SK-N-SH treated with all-trans-retinoic acid at 6 μM for 48 hours (cell line): ENCODE measurements around the gene AP1S1.
A peak's percentile ranks its signal among the peaks of the same experiment; 100 is the strongest.

Experiments used
- ATAC-seq: fragments of 200-7000 bp; cut with Tn5 transposase; 3 replicates; pipeline ENCODE4 v1.9.1; 2020; ENCODE audit warnings: mild to moderate bottlenecking, moderate library complexity
- BACH2 ChIP-seq: fragments of 250-450 bp; sonication (Bioruptor Pico); IDR thresholded peaks from 2 replicates; pipeline ENCODE4 v1.9.0; 2021; ENCODE audit warnings: mild to moderate bottlenecking, borderline replicate concordance
- CSDC2 ChIP-seq: fragments of 250-450 bp; sonication (Bioruptor Pico); IDR thresholded peaks from 2 replicates; pipeline ENCODE4 v1.5.0; 2020; ENCODE audit warnings: mild to moderate bottlenecking, moderate library complexity
- ISL1 ChIP-seq: fragments of 250-450 bp; sonication (Bioruptor Pico); IDR thresholded peaks from 2 replicates; pipeline ENCODE4 v2.1.2; 2022; ENCODE audit warnings: mild to moderate bottlenecking, moderate library complexity
- OSR1 ChIP-seq: fragments of 250-450 bp; sonication (Bioruptor Pico); IDR thresholded peaks from 2 replicates; pipeline ENCODE4 v1.8.0; 2022; ENCODE audit warnings: moderate library complexity, mild to moderate bottlenecking, inconsistent platforms
- RARB ChIP-seq: fragments of 250-450 bp; sonication (Bioruptor Pico); IDR thresholded peaks from 2 replicates; pipeline ENCODE4 v1.8.0; 2021; ENCODE audit warnings: mild to moderate bottlenecking, moderate library complexity
- SNAI2 ChIP-seq: fragments of 250-450 bp; sonication (Bioruptor Pico); IDR thresholded peaks from 2 replicates; pipeline ENCODE4 v1.5.0; 2020; ENCODE audit warnings: mild to moderate bottlenecking, moderate library complexity
- TCF4 ChIP-seq: fragments of 250-450 bp; sonication (Bioruptor Pico); IDR thresholded peaks from 2 replicates; pipeline ENCODE4 v1.8.0; 2021; ENCODE audit warnings: mild to moderate bottlenecking, moderate library complexity, borderline replicate concordance
- TOX ChIP-seq: fragments of 250-450 bp; sonication (Bioruptor Pico); IDR thresholded peaks from 2 replicates; pipeline ENCODE4 v1.8.0; 2021; ENCODE audit warnings: mild to moderate bottlenecking, moderate library complexity, borderline replicate concordance
- ZC3H10 ChIP-seq: fragments of 250-450 bp; sonication (Bioruptor Pico); IDR thresholded peaks from 2 replicates; pipeline ENCODE4 v1.5.1; 2021; ENCODE audit warnings: mild to moderate bottlenecking, moderate library complexity
- ZFP3 ChIP-seq: fragments of 250-450 bp; sonication (Bioruptor Pico); IDR thresholded peaks from 2 replicates; pipeline ENCODE4 v1.5.0; 2020; ENCODE audit warnings: mild to moderate bottlenecking, moderate library complexity
- ZFP30 ChIP-seq: fragments of 450-650 bp; formaldehyde crosslinking; IDR thresholded peaks from 2 replicates; pipeline ENCODE4 v1.5.0; 2022; ENCODE audit warnings: mild to moderate bottlenecking, moderate library complexity
- ZNF565 ChIP-seq: fragments of 450-650 bp; formaldehyde crosslinking; conservative IDR thresholded peaks from 2 replicates; pipeline ENCODE4 v1.5.0; 2020; ENCODE audit warnings: low read depth, mild to moderate bottlenecking, moderate library complexity
- ZNF8 ChIP-seq: fragments of 450-650 bp; formaldehyde crosslinking; IDR thresholded peaks from 2 replicates; pipeline ENCODE4 v1.5.0; 2020; ENCODE audit warnings: mild to moderate bottlenecking, moderate library complexity
- TF ChIP-seq, protein P1 (sequence below): fragments of 250-450 bp; sonication (Bioruptor Pico); IDR thresholded peaks from 2 replicates; pipeline ENCODE4 v1.8.0; 2020; ENCODE audit warnings: mild to moderate bottlenecking, moderate library complexity, borderline replicate concordance
- TF ChIP-seq, protein P2 (sequence below): fragments of 250-450 bp; sonication (Bioruptor Pico); IDR thresholded peaks from 2 replicates; pipeline ENCODE4 v1.5.0; 2020; ENCODE audit warnings: mild to moderate bottlenecking, moderate library complexity
- TF ChIP-seq, protein P3 (sequence below): fragments of 250-450 bp; sonication (Bioruptor Pico); IDR thresholded peaks from 2 replicates; pipeline ENCODE4 v1.5.1; 2020; ENCODE audit warnings: low read depth, mild to moderate bottlenecking, moderate library complexity
- TF ChIP-seq, protein P4 (sequence below): fragments of 250-450 bp; sonication (Bioruptor Pico); IDR thresholded peaks from 2 replicates; pipeline ENCODE4 v1.5.1; 2021; ENCODE audit warnings: mild to moderate bottlenecking, moderate library complexity
- TF ChIP-seq, protein P5 (sequence below): fragments of 250-450 bp; sonication (Bioruptor Pico); IDR thresholded peaks from 2 replicates; pipeline ENCODE4 v1.8.0; 2021; ENCODE audit warnings: low read depth, mild to moderate bottlenecking, moderate library complexity, borderline replicate concordance

AP1S1 gene

DNA sequence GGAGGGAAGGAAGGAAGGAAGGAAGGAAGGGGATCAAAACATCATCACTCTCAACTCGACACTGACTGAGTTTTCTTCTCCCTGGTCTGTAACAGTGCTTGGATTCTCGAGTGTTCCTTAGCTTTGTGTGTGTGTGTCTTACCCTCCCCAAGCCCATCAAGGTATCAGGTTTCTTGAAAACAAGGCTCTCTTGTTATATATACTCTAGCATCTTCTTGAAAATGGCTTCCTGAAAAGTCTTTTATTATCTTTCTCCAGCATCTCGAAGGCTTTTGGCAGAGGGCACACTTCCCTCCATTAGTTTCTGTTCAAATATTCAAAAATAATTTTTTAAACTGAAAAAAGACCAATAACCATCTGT lies 14.0 kb upstream of the AP1S1 start:
- ATAC-seq, result peak; percentile 7
- TF ChIP-seq ISL1 (CRISPR knock-in tag) (no peak), ZNF8 (CRISPR knock-in tag) (no peak), CSDC2 (CRISPR knock-in tag) (no peak), TCF4 (CRISPR knock-in tag) (no peak), ZFP3 (CRISPR knock-in tag) (no peak)
- TF ChIP-seq, protein P1, sequence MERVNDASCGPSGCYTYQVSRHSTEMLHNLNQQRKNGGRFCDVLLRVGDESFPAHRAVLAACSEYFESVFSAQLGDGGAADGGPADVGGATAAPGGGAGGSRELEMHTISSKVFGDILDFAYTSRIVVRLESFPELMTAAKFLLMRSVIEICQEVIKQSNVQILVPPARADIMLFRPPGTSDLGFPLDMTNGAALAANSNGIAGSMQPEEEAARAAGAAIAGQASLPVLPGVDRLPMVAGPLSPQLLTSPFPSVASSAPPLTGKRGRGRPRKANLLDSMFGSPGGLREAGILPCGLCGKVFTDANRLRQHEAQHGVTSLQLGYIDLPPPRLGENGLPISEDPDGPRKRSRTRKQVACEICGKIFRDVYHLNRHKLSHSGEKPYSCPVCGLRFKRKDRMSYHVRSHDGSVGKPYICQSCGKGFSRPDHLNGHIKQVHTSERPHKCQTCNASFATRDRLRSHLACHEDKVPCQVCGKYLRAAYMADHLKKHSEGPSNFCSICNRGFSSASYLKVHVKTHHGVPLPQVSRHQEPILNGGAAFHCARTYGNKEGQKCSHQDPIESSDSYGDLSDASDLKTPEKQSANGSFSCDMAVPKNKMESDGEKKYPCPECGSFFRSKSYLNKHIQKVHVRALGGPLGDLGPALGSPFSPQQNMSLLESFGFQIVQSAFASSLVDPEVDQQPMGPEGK, result no peak

DNA sequence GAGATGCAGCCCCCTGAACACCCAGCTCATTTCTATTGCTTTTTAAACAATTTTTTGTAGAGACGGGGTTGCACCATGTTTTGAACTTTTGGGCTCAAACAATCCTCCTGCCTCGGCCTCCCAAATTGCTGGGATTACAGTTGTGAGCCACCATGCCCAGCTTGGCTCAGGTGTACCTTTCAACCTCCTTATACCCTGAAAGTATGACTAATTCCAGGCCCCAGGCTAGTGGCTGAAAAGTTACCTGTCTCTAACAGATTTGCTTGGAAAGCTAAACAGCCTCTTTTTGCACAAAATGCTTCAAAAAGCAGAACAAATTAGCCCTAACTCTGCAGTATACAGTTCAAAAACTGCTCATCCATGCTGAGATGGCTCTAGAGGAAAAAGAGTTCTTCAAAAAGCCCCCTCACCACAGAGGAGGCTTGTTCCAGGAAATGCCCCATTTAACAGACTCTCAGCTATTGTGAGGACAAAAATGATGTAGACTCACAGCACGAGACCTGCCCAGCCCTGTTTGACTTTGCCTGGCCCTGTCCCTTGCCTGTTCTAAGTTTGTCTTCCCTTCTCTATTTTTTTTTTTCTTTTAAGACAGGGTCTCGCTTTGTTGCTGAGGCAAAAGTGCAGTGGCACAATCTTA lies 13.4 kb upstream of the AP1S1 start:
- no peak for TF ChIP-seq TOX (CRISPR knock-in tag)
- TF ChIP-seq ZFP3 (CRISPR knock-in tag), result no peak
- TF ChIP-seq OSR1 (CRISPR knock-in tag), result no peak
- TF ChIP-seq CSDC2 (CRISPR knock-in tag), result no peak
- TF ChIP-seq, protein P1, result no peak
- TF ChIP-seq ZFP30 (CRISPR knock-in tag), result no peak
- TF ChIP-seq, protein P2, sequence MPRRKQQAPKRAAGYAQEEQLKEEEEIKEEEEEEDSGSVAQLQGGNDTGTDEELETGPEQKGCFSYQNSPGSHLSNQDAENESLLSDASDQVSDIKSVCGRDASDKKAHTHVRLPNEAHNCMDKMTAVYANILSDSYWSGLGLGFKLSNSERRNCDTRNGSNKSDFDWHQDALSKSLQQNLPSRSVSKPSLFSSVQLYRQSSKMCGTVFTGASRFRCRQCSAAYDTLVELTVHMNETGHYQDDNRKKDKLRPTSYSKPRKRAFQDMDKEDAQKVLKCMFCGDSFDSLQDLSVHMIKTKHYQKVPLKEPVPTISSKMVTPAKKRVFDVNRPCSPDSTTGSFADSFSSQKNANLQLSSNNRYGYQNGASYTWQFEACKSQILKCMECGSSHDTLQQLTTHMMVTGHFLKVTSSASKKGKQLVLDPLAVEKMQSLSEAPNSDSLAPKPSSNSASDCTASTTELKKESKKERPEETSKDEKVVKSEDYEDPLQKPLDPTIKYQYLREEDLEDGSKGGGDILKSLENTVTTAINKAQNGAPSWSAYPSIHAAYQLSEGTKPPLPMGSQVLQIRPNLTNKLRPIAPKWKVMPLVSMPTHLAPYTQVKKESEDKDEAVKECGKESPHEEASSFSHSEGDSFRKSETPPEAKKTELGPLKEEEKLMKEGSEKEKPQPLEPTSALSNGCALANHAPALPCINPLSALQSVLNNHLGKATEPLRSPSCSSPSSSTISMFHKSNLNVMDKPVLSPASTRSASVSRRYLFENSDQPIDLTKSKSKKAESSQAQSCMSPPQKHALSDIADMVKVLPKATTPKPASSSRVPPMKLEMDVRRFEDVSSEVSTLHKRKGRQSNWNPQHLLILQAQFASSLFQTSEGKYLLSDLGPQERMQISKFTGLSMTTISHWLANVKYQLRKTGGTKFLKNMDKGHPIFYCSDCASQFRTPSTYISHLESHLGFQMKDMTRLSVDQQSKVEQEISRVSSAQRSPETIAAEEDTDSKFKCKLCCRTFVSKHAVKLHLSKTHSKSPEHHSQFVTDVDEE, result no peak
- TF ChIP-seq ZNF8 (CRISPR knock-in tag), result no peak
- TF ChIP-seq, protein P3, sequence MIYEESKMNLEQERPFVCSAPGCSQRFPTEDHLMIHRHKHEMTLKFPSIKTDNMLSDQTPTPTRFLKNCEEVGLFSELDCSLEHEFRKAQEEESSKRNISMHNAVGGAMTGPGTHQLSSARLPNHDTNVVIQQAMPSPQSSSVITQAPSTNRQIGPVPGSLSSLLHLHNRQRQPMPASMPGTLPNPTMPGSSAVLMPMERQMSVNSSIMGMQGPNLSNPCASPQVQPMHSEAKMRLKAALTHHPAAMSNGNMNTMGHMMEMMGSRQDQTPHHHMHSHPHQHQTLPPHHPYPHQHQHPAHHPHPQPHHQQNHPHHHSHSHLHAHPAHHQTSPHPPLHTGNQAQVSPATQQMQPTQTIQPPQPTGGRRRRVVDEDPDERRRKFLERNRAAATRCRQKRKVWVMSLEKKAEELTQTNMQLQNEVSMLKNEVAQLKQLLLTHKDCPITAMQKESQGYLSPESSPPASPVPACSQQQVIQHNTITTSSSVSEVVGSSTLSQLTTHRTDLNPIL (CRISPR knock-in tag), result no peak
- no peak for TF ChIP-seq ZNF565
- no peak for TF ChIP-seq RARB
- ATAC-seq, result peak; percentile 5

DNA sequence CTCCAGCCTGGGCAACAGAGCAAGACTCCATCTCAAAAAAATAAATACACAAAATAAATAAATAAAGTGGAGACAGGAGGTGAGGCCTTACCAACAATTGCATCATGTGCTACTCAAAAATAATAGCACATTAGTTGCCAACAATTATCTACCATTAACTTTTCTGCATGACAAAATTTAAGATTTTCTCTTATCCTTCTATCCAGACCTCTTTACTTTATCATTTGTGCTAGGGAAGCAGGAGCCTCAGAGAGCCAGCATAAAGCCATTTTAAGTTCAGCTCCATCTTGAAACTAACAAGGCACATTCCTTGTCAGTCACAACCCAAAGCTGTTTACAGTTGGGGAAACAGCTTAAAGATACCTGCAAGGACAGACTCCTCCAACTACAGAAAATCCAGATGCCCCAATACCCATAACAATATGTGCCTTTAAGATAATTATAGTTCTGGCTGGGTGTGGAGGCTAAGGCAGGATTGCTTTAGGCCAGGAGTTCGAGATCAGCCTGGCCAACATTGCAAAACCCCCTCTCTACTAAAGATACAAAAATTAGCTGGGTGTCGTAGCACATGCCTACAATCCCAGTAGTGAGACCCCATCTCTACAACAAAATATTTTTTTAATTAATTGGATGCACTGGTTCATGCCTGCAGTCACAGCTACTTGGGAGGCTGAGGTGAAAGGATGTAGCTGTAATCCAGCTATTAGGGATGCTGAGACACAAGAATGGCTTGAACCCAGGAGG lies 2.2 kb upstream of the AP1S1 start:
- no peak for ATAC-seq
- TF ChIP-seq ZFP3 (CRISPR knock-in tag) (no peak), ZNF565 (no peak), OSR1 (CRISPR knock-in tag) (no peak), ZC3H10 (CRISPR knock-in tag) (no peak), ZNF8 (CRISPR knock-in tag) (no peak), TCF4 (CRISPR knock-in tag) (no peak), RARB (no peak), SNAI2 (no peak), TOX (CRISPR knock-in tag) (no peak), ISL1 (CRISPR knock-in tag) (no peak), ZFP30 (CRISPR knock-in tag) (no peak), CSDC2 (CRISPR knock-in tag) (no peak), BACH2 (CRISPR knock-in tag) (no peak)
- TF ChIP-seq, protein P4, sequence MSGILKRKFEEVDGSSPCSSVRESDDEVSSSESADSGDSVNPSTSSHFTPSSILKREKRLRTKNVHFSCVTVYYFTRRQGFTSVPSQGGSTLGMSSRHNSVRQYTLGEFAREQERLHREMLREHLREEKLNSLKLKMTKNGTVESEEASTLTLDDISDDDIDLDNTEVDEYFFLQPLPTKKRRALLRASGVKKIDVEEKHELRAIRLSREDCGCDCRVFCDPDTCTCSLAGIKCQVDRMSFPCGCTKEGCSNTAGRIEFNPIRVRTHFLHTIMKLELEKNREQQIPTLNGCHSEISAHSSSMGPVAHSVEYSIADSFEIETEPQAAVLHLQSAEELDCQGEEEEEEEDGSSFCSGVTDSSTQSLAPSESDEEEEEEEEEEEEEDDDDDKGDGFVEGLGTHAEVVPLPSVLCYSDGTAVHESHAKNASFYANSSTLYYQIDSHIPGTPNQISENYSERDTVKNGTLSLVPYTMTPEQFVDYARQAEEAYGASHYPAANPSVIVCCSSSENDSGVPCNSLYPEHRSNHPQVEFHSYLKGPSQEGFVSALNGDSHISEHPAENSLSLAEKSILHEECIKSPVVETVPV (CRISPR knock-in tag), result no peak
- TF ChIP-seq, protein P1, result no peak
- TF ChIP-seq, protein P2, result no peak
- TF ChIP-seq, protein P5, sequence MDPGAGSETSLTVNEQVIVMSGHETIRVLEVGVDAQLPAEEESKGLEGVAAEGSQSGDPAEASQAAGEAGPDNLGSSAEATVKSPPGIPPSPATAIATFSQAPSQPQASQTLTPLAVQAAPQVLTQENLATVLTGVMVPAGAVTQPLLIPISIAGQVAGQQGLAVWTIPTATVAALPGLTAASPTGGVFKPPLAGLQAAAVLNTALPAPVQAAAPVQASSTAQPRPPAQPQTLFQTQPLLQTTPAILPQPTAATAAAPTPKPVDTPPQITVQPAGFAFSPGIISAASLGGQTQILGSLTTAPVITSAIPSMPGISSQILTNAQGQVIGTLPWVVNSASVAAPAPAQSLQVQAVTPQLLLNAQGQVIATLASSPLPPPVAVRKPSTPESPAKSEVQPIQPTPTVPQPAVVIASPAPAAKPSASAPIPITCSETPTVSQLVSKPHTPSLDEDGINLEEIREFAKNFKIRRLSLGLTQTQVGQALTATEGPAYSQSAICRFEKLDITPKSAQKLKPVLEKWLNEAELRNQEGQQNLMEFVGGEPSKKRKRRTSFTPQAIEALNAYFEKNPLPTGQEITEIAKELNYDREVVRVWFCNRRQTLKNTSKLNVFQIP (CRISPR knock-in tag), result no peak
